Activated T-cell treated with anti-CD3 and anti-CD28 coated beads for 48 hours (primary cell): ENCODE measurements around the gene USP34.
"Not testable (repeated sequence)": the region's sequence is repeated elsewhere in the genome, so short reads cannot be mapped to it uniquely, and the experiment has no call there.

Experiments
- DNase-seq: peaks from one replicate; pipeline ENCODE4 v3.0.0-alpha.2; 2020; ENCODE audit warnings: low read depth

Gene USP34

GRCh38 chr2:61470965-61471904, at the start of gene USP34:
TSS of gene USP34 (minus strand) at chr2:61471087. CDS start at chr2:61470692, 395 bp downstream.
- peak; percentile 92 for DNase-seq

DNA sequence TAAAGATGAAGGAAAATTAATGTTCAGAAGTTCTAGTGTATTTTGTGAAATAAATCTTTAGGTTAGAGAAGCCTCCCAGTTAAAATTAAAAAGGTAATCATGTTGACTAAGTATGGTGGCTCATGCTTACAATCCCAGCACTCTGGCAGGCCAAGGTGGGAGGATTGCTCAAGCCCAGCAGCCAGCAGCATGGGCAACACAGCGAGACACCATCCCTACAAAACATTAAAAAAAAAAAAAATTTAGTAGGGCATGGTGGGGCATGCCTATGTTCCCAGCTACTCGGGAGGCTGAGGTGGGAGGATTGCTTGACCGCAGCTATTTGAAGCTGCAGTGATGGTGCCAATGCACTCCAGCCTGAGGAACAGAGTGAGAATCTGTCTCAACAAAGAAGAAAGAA, 49.4 kb upstream of the USP34 start:
- DNase-seq: no peak

DNA sequence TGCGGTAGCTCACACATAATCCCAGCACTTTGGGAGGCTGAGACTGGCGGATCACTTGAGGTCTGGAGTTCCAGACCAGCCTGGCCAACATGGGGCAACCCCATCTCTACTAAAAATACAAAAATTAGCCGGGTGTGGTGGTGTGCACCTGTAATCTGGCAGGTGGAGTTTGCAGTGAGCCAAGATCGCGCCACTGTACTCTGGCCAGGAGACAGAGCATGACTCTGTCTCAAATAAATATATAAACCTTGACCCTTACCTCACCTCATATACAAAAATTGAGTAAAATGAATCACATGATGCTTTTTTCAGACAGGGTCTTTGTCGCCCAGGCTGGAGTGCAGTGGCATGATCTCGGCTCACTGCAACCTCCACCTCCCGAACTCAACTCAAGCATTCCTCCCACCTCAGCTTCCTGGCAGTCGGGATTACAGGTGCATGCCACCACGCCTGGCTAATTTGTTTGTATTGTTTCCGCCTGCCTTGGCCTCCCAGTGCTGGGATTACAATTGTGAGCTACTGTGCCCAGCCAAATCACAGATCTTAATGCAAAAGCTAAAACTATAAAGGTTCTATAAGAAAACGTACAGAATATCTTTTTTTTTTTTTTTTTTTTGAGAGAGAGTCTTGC, 42.0 kb upstream of the USP34 start:
- DNase-seq: no peak

- no peak for DNase-seq
Observed at GRCh38 chr2:61510674-61511671, 40.1 kb upstream of the USP34 start.

GRCh38 chr2:61504949-61505348, 34.1 kb upstream of the USP34 start:
- DNase-seq: no peak

- DNase-seq: no peak
Observed at GRCh38 chr2:61499060-61499459, 28.2 kb upstream of the USP34 start.

GRCh38 chr2:61493523-61493942, 22.6 kb upstream of the USP34 start:
- DNase-seq: no peak

- no peak for DNase-seq
Observed at GRCh38 chr2:61492476-61492875, 21.6 kb upstream of the USP34 start.

DNA sequence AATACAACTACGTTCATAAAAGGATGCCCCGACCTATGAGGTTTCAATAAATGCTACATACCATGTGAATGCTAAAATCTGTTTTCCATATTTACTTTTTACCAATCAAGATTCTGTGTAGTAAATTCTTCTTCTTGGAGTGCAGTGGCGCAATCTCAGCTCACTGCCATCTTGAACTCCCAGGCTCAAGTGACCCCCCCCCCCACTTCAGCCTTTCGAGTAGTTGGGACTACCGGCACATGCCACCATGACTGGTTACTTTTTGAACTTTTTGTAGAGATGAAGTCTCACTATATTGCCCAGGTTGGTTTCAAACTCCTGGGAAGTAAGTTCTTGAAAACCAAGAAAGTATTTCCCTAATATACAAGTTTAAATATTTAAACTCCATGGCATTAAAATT, 14.4 kb upstream of the USP34 start:
- DNase-seq: no peak

- DNase-seq: no peak
Observed at GRCh38 chr2:61478086-61478485, 7.2 kb upstream of the USP34 start.

DNA sequence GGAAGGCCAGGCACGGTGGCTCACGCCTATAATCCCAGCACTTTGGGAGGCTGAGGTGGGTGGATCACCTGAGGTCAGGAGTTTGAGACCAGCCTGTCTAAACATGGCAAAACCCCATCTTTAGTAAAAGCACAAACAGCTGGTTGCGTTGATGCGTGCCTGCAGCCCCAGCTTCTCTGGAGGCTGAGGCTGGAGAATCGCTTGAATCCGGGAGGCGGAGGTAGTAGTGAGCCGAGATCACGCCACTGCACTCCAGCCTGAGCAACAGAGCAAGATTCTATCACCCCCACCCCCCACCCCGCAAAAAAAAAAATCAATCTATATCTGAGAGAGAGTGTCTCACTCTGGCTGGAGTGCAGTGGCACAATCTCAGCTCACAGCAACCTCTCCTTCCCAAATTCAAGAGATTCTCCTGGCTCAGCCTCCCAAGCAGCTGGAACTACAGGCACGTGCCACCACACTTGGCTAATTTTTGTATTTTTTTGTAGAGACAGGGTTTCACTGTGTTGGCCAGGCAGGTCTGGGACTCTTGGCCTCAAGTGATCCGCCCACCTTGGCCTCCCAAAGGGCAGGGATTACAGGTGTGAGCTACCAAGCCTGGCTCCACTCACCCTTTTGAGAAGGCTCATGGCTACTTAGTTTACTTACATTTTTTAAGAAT, 6.2 kb upstream of the USP34 start:
- not testable (repeated sequence) for DNase-seq

GRCh38 chr2:61471905-61472805, 1.3 kb upstream of the USP34 start:
- peak; percentile 8 for DNase-seq

DNA sequence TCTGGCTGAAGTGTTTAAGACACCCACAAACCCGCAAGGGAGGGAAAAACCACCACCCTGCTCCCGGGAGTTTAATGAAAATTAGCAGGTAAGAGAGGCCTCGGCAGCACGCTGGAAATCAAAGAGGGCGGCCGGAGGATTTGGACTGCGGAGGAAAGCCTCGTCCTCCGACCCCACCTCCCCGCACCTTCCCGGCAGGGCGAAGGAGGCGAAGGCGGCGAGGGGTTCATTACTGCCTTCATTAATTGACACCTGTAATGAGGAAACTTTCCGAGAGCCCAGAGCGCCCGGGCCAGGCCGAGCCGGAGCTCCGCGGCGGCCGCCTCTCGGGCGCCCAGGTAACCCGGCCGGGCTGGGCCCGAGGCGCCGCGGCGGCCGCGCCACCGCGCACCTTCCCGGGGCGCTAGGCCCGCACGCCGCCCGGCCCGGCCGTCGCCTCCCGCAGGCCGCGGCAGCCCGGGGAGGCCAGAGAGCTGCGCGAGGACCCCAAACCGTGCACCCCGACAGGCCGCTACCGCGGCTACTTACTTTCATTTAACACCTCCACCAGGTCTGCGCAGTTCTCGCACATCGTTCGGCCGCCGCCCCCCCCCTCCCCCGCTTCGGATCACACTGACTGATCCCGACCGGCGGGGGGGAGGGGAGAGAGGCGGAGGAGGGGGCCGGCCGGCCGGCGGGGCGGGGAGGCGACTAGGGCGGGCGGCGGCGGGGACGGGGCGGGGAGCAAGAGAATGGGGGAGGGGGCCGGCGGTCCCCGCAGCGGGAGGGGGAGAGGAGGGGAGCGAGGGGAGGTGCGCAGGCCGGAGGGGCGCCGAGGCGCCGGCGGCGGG, 550 bp downstream of the USP34 start:
- DNase-seq: peak; percentile 84

DNA sequence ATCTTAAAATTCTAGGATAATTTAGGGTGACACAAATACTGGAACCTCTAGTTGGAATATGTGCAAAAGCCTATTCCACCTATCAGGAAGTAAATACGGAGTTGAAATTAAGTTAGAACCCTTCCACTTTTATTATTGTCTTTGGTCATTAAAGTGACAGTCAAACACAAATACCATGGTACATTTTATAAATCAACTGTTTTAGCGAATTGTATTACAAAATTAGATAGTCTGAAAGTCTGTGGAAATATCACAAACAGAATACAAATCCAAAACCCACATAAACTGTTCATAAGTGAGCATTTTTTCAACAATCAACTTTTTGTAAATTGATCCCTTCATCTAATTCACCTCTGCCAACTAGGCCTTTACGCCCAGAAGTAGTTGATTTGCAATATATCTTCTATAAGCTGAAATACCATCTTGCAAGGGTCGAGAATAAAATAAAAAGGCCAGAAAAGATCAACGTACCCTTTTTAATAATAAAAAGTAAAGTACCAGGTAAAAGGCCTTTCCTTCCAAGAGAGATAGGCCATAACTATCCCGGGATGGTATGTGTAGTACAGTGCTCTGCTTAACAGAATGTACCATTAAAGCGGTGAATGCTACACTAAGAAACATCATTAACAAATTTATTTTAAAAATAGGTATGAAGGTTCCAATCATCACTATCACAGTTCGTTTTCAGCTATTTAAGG, 1.3 kb downstream of the USP34 start:
- DNase-seq: no peak

DNA sequence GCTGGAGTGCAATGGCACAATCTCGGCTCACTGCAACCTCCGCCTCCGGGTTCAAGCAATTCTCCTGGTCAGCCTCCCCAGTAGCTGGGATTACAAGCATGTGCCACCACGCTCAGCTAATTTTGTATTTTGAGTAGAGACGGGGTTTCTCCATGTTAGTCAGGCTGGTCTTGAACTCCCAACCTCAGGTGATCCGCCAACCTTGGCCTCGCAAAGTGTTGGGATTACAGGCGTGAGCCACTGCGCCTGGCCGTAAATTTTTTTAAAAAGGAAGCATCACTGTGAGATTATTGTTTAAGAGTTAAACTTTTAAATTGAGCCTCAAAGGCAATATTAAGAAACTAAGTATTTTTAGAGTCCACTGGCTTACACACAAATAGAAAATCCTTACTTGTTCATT, 2.7 kb downstream of the USP34 start:
- not testable (repeated sequence) for DNase-seq

DNA sequence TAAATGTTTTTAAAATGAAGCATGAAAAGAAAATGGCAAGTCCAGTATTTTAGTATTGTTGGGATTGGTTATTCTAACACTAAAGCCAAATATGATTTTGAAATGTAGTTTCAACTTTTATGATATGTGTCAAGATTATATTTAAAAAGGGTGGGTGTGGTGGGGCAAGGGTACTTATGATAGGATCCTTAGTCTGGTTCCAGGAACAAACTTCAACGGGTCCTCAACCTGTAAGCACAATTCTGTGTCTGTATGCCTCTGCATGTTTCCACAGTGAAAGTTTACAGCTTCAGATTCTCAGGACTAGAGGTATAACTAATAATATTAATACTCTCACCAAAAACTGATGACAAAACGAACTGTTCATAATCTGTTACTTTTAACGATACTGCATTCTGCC, 5.8 kb downstream of the USP34 start:
- no peak for DNase-seq

DNA sequence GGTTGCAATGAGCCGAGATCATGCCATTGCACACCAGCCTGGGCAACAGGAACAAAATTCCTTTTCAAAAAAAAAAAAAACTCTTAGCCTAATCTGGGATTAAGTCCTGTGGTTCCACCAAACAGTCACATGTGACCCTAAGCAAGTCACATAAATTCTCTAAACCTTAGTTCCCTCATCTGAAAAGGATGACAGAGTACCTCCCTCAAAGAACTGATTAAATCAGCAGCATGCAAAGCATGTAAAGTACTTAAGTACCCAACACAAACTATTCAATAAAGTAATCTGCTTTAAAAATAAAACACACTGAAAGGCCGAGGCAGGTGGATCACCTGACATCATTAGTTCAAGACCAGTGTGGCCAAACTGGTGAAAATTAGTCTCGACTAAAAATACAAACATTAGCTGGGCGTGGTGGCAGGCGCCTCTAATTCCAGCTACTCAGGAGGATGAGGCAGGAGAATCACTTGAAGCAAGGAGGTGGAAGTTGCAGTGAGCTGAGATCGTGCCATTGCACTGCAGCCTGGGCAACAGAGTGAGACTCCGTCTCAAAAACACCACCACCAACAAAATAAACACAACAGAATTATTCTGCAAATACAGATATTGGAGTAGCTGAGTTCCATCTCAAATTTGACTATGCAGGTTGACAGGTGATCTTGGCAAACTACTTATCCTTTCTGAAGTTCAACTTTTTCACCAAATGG, 7.0 kb downstream of the USP34 start:
- no peak for DNase-seq

DNA sequence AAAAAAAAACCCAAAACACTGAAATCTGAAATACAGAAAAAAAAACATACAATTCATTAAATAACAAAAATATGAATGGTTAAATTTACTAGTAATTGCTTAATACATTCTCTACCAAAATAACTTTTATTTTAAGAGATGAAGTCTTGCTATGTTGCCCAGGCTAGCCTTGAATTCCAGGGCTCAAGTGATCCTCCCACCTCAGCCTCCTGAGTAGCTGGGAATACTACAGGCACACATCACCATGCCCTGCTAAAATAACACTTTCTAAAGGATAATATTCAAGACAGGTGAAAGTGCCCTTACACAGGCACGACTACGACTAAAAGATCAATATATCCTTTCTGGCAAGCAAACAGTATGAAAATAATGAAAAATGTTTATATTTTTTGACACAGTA, 9.5 kb downstream of the USP34 start:
- DNase-seq: no peak
